Endometrial microvascular endothelial cells (primary cell): ENCODE data around the gene TLDC2. TPM values are rescaled to one million over a fixed set of nuclear protein-coding genes. Genes with fewer than 3 reads are reported as not detected.
"Not testable (repeated sequence)": the region's sequence is repeated elsewhere in the genome, so short reads cannot be mapped to it uniquely, and the experiment has no call there.

Experiments used
- in situ Hi-C: cut with HindIII; loops from 2 replicates; pipeline ENCODE4 v1.10.0; 2017; ENCODE audit warnings: low sequenced_read_pairs, low pct_unique_long_range_greater_than_20kb; ENCODE audit errors: inconsistent ontology term
- total RNA-seq: library from RNA; depleted of rRNA; stranded (reverse); fragments of >200 nt; gene quantifications from one replicate; pipeline ENCODE4 v1.2.3, GENCODE V29; 2015; ENCODE audit errors: inconsistent ontology term

TLDC2 gene
- not detected for total RNA-seq

GRCh38 chr20:36875702-36876472 is at the start of gene TLDC2:
Gene TLDC2 (plus strand): TSS chr20:36876138. CDS start chr20:36876175, 37 bp downstream.
- in situ Hi-C loops, result no loop called here

GRCh38 chr20:36826554-36827244 is 49.2 kb upstream of the TLDC2 start:
- in situ Hi-C loops, result no loop called here

- in situ Hi-C loops, result no loop called here
Measured at GRCh38 chr20:36827541-36828279, 48.2 kb upstream of the TLDC2 start.

- in situ Hi-C loops, result no loop called here
Measured at GRCh38 chr20:36830791-36831691, 44.9 kb upstream of the TLDC2 start.

- in situ Hi-C loops, result no loop called here
Measured at GRCh38 chr20:36832791-36833190, 43.1 kb upstream of the TLDC2 start.

- in situ Hi-C loops, result no loop called here
Measured at GRCh38 chr20:36833275-36834020, 42.5 kb upstream of the TLDC2 start.

- in situ Hi-C loops, result no loop called here
Measured at GRCh38 chr20:36835025-36835424, 40.9 kb upstream of the TLDC2 start.

- in situ Hi-C loops, result no loop called here
Measured at GRCh38 chr20:36835453-36836198, 40.3 kb upstream of the TLDC2 start.

GRCh38 chr20:36836591-36837269 is 39.2 kb upstream of the TLDC2 start:
- in situ Hi-C loops, result no loop called here

GRCh38 chr20:36838376-36838775 is 37.6 kb upstream of the TLDC2 start:
- in situ Hi-C loops, result not testable (repeated sequence)

- in situ Hi-C loops, result no loop called here
Measured at GRCh38 chr20:36839150-36839549, 36.8 kb upstream of the TLDC2 start.

GRCh38 chr20:36841030-36841429 is 34.9 kb upstream of the TLDC2 start:
- in situ Hi-C loops, result not testable (repeated sequence)

GRCh38 chr20:36845288-36845971 is 30.5 kb upstream of the TLDC2 start:
- in situ Hi-C loops, result no loop called here

- in situ Hi-C loops, result no loop called here
Measured at GRCh38 chr20:36847009-36847709, 28.8 kb upstream of the TLDC2 start.

- in situ Hi-C loops, result no loop called here
Measured at GRCh38 chr20:36847710-36848040, 28.3 kb upstream of the TLDC2 start.

GRCh38 chr20:36848078-36848660 is 27.8 kb upstream of the TLDC2 start:
- in situ Hi-C loops, result no loop called here
